HEK293T (cell line): Measurements from ENCODE around the gene ELL.

Experiments
- CTCF ChIA-PET: fragments of 350-600 bp; formaldehyde crosslinking; extraction: SDS; loops from one replicate; lab custom pipeline; 2021; ENCODE audit warnings: antibody characterized with exemption, inconsistent platforms; lab: Yijun Ruan, JAX
- POLR2A ChIA-PET: fragments of 350-600 bp; formaldehyde crosslinking; extraction: SDS; loops from one replicate; lab custom pipeline; 2020; ENCODE audit warnings: antibody characterized with exemption, inconsistent platforms; lab: Yijun Ruan, JAX
- DNase-seq: peaks from one replicate; pipeline ENCODE4 v3.0.0; 2012; ENCODE audit warnings: mixed read lengths; ENCODE audit errors: extremely low spot score
- ARNT ChIP-seq: fragments of 450-650 bp; IDR thresholded peaks from 2 replicates; pipeline ENCODE4 v1.6.1; 2017; ENCODE audit warnings: mild to moderate bottlenecking
- BHLHE40 ChIP-seq: fragments of 450-650 bp; IDR thresholded peaks from 2 replicates; pipeline ENCODE4 v1.6.1; 2016; ENCODE audit warnings: mild to moderate bottlenecking, moderate library complexity, borderline replicate concordance
- CTBP1 ChIP-seq: fragments of 450-650 bp; IDR thresholded peaks from 2 replicates; pipeline ENCODE4 v1.6.1; 2016; ENCODE audit warnings: borderline replicate concordance
- ELF4 ChIP-seq: fragments of 450-650 bp; IDR thresholded peaks from 2 replicates; pipeline ENCODE4 v1.6.1; 2017; ENCODE audit warnings: antibody characterized with exemption
- FOXA1 ChIP-seq: fragments of 450-650 bp; IDR thresholded peaks from 2 replicates; pipeline ENCODE4 v1.6.1; 2016; ENCODE audit warnings: mild to moderate bottlenecking
- FOXK2 ChIP-seq: fragments of 450-650 bp; IDR thresholded peaks from 2 replicates; pipeline ENCODE4 v1.6.1; 2016; ENCODE audit warnings: mild to moderate bottlenecking
- FOXM1 ChIP-seq: fragments of 450-650 bp; IDR thresholded peaks from 2 replicates; pipeline ENCODE4 v1.6.1; 2017; ENCODE audit warnings: mild to moderate bottlenecking, borderline replicate concordance
- HDGF ChIP-seq: fragments of 450-650 bp; IDR thresholded peaks from 2 replicates; pipeline ENCODE4 v1.6.1; 2017; ENCODE audit warnings: antibody characterized with exemption, borderline replicate concordance
- L3MBTL2 ChIP-seq: fragments of 450-650 bp; conservative IDR thresholded peaks from 2 replicates; pipeline ENCODE4 v1.6.1; 2016; ENCODE audit warnings: mild to moderate bottlenecking
- LEF1 ChIP-seq: fragments of 450-650 bp; IDR thresholded peaks from 2 replicates; pipeline ENCODE4 v1.6.1; 2017; ENCODE audit warnings: mild to moderate bottlenecking, borderline replicate concordance
- NFRKB ChIP-seq: fragments of 450-650 bp; IDR thresholded peaks from 2 replicates; pipeline ENCODE4 v1.6.1; 2016; ENCODE audit warnings: mild to moderate bottlenecking, moderate library complexity
- SP1 ChIP-seq: fragments of 450-650 bp; IDR thresholded peaks from 2 replicates; pipeline ENCODE4 v1.6.1; 2017
- SUZ12 ChIP-seq: fragments of 450-650 bp; IDR thresholded peaks from 2 replicates; pipeline ENCODE4 v1.6.1; 2016; ENCODE audit warnings: mild to moderate bottlenecking
- TARDBP ChIP-seq: fragments of 450-650 bp; IDR thresholded peaks from 2 replicates; pipeline ENCODE4 v1.6.1; 2016
- ZNF384 ChIP-seq: fragments of 450-650 bp; IDR thresholded peaks from 2 replicates; pipeline ENCODE4 v1.6.1; 2016
- TF ChIP-seq, protein P1 (sequence below): fragments of 450-650 bp; IDR thresholded peaks from 2 replicates; pipeline ENCODE4 v1.6.1; 2016

Gene ELL

DNA sequence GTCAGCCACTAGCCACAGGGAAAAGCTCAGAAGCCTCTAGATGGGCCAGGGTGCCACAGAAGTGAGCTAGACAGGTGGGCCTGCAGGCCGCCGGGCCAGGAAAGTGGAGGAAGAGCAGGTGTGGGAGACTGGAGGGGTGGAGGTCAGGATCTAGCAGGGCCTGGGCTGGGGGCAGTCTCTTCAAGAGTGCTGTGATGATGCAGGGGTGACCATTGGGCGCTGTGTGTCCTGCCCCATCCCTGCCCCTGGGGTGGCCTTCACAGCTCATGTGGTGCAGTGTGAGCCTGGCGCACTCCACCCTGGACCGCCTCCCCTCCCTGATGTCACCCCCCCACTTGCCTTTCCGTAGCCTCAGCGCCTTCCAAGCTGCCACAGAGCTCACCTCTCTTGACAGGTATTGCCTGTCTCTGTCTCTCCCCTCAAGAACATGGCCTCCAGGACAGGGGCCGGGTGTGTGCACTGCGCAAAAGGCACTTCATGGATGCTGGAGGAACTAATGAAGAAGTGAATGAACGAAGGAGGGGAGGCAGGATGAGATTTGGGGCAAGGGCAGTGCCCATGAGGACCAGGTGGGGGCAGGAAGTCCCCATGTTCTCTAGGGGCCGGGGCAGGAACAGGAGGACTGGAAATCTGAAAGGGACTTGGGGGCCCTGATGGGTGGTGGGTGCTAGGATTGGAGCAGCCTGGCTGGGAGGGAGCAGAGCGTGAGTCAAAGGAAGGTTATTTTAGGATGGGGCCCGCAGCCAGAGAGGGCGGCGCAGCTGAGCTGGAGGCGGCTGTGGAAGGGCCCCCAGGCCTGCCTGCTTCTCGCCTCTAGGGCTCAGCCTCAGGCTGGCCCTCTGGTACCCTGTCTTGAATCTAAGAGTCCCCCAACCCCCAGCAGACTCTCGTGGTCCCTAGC, 96.1 kb downstream of the ELL start:
- TF ChIP-seq FOXA1: no peak
- no peak for TF ChIP-seq LEF1
- no peak for TF ChIP-seq ZNF384
- no peak for TF ChIP-seq HDGF
- no peak for TF ChIP-seq FOXK2
- no peak for TF ChIP-seq ARNT
- TF ChIP-seq, protein P1, sequence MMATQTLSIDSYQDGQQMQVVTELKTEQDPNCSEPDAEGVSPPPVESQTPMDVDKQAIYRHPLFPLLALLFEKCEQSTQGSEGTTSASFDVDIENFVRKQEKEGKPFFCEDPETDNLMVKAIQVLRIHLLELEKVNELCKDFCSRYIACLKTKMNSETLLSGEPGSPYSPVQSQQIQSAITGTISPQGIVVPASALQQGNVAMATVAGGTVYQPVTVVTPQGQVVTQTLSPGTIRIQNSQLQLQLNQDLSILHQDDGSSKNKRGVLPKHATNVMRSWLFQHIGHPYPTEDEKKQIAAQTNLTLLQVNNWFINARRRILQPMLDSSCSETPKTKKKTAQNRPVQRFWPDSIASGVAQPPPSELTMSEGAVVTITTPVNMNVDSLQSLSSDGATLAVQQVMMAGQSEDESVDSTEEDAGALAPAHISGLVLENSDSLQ: no peak
- ChIA-PET POLR2A (interaction anchor here (1.1 to 1.6 kb wide), 2 partner anchors 9 to 144 kb away, joined by 3 to 7 read pairs; no protein-coding TSS in a partner anchor), CTCF (no interaction called here)
- DNase-seq: no peak

DNA sequence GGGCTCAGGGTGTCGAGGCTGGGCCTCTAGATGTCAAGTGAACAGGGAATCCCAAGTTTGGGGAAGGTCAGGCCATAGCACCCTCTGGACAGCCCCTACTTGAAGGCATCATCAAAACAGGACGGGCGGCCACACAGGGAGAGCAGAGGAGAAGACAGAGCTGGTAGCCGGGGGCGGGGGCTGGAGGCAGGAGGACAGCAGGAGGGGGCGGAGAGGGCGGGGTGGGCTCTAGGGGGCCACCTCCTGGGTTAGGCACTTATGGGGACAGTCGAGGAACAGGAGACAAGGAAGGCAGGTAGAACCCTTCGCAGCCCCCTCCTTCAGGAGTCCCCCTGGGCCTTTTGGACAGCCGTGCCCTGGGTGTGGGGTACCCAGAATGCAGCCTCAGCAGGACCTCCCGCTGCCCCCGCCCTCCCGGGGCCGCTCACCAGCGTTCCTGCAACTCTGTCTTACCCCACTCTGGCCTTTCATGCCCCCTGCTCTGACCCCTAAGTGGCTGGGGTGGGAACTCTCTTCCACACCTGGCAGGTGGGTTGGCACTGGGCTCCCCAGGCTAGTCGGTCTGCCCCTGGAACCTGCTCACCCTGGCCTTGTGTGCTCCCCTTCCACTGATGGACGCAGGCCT, 96.9 kb downstream of the ELL start:
- ChIA-PET CTCF (no interaction called here), POLR2A (interaction anchor here (1.1 to 1.6 kb wide), 2 partner anchors 8 to 143 kb away, joined by 3 to 7 read pairs; no protein-coding TSS in a partner anchor)

DNA sequence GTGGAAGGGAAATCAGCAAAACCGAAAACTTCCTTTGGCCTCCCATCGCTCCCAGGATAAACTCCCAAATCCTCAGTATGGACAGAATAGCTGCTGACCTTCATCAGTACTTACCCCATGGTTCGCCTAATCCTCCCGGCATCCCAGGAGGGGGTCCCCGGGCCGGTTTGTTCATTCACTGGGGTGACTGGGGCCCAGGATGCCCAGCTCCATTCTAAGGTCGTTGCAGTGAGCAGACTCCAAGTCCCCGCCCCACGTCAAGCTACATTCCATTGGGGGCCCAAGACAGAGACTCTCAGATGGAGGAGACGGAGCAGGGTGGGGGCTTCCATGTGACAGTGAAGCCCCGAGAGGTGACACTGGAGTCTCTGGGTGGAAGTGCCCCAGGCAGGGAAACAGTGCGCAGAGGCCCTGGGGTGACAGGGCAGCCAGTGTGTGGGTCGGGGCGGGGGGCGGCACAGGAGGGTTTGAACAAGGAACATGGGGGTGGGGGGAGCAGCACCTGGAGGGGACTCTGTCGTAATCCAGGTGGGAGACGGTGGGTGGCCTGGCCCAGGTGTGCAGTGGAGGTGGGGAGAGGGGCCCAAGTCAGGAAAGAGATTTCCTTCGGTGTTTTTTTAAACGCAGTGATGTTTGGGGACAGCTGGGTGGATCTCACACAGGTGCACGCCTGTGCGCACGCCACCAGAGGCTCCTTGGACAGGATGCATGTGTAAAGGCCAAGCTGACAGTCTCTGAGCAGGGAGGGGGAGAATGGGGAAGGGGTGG, 97.6 kb downstream of the ELL start:
- TF ChIP-seq TARDBP: no peak
- no peak for TF ChIP-seq ARNT
- no peak for TF ChIP-seq HDGF
- TF ChIP-seq FOXA1: no peak
- TF ChIP-seq ZNF384: no peak
- TF ChIP-seq BHLHE40: no peak
- TF ChIP-seq SP1: no peak
- TF ChIP-seq, protein P1: no peak
- no peak for TF ChIP-seq L3MBTL2
- no peak for TF ChIP-seq FOXK2
- ChIA-PET CTCF (no interaction called here), POLR2A (interaction anchor here (1.5 kb wide), 1 partner anchor 143 kb away, joined by 4 read pairs; the partner anchor contains the start of gene JUND)
- no peak for DNase-seq

More for the DNA sequence above, 96.9 kb downstream of the ELL start:
- TF ChIP-seq LEF1: no peak
- no peak for TF ChIP-seq SP1
- TF ChIP-seq L3MBTL2: no peak
- TF ChIP-seq SUZ12: no peak
- DNase-seq: no peak

DNA sequence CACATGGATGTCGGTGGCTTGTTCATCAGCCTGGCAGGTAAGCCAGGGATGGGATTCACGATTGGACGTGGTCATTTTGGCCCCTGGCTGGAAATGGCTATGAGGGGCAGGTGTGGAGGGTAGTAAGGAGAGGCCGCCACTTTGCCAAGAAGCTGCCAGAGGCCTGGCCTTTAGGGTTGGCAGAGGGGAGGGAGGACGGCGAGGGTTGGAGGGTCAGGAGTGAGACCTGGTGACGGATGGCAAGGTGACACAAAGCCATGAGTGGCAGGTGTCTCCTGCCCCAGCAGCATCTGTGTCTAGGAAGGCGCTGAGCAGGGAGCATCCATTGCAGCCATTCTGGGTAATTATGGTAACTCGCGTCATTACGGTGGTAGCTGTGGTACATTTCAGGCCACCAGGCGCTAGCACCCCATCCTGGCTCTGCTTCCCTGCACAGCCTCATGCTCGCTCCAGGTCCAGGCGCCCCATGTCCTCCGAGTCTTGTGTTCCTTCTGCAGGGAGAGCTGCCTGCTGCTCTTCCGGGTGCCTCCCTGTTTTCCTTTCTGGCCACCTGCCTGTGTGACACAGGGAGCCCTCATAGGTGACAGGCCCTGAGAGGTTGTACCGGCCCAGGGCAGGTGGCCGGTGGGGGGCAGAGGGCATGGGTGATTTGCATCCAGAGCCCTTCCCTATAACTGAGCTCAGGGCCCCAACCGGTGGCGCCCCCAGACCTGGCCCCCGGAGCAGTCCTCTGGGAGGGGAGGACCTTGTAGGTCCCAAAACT, 98.4 kb downstream of the ELL start:
- CTCF ChIA-PET: no interaction called here
- no peak for TF ChIP-seq ZNF384
- TF ChIP-seq HDGF: no peak
- no peak for TF ChIP-seq SP1
- TF ChIP-seq ELF4: no peak
- TF ChIP-seq, protein P1: no peak
- no peak for TF ChIP-seq CTBP1
- TF ChIP-seq ARNT: no peak
- no peak for TF ChIP-seq FOXA1
- no peak for TF ChIP-seq LEF1
- no peak for TF ChIP-seq NFRKB
- TF ChIP-seq SUZ12: no peak
- TF ChIP-seq FOXK2: no peak
- no peak for TF ChIP-seq BHLHE40
- no peak for TF ChIP-seq L3MBTL2
- POLR2A ChIA-PET: interaction anchor here (0.7 to 1.5 kb wide), 3 partner anchors 8 to 142 kb away, joined by 3 to 4 read pairs (median 4); partner anchors contain the start of gene JUND
- DNase-seq: no peak

DNA sequence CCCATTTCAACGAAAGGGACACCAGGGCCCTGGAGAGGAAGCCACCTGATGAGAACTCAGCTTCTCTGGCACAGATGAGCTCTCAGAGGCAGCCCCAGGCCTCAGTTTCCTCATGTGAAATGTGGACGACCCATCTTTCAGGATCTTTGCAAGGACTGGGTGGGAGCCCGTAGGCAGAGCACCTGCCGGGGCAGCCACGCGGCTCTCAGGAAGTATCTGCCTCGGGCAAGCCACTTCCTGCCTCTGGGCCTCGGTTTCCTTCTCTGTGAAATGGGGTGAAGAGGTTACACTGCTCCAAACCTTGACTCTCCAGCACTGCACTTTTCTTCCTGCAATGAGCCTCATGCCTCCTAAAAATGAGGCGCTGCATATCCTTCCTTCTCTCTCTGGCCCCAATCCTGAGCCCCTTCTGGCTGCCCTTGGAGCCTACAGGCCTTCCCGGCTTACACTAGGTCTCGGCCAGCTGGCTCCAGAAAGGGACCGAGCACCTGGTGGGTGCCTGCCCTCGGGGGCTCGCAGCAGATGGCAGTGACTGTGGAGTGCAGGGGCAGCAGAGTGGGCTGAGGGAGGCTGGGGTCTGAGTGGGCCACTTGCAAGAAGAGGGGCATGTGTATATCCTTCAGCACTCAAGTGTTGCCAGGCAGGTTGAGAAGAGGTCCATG, 99.2 kb downstream of the ELL start:
- POLR2A ChIA-PET: interaction anchor here (0.7 to 1.5 kb wide), 4 partner anchors 9 to 141 kb away, joined by 3 to 4 read pairs (median 4); partner anchors contain the start of gene JUND
- no peak for TF ChIP-seq SUZ12
- no peak for TF ChIP-seq FOXM1
- no peak for TF ChIP-seq ARNT
- no peak for TF ChIP-seq FOXA1
- TF ChIP-seq L3MBTL2: no peak
- TF ChIP-seq LEF1: no peak
- no peak for TF ChIP-seq CTBP1
- no peak for TF ChIP-seq HDGF
- no peak for TF ChIP-seq FOXK2
- no peak for TF ChIP-seq NFRKB
- no peak for TF ChIP-seq SP1
- TF ChIP-seq ZNF384: no peak
- no peak for TF ChIP-seq TARDBP
- no peak for TF ChIP-seq BHLHE40
- TF ChIP-seq, protein P1: no peak
- no peak for TF ChIP-seq ELF4
- CTCF ChIA-PET: no interaction called here
- DNase-seq: no peak
